GM12878 (cell line): ENCODE measurements around the gene NR2F1-AS1. TPM values are rescaled to one million over a fixed set of nuclear protein-coding genes. Genes with fewer than 3 reads are reported as not detected.

Experiments
- ATAC-seq: fragments of 200-7000 bp; cut with Tn5 transposase; 3 replicates; pipeline ENCODE4 v1.9.1; 2020; ENCODE audit warnings: mild to moderate bottlenecking, moderate library complexity
- BruUV-seq: library from RNA; stranded (reverse); fragments of 400-500 nt; replicated peaks from 2 replicates; lab custom pipeline; 2021; lab: Mats Ljungman, UMichigan
- CTCF ChIA-PET: fragments of 300-600 bp; sonication (Branson Sonifier 250); formaldehyde crosslinking; extraction: SDS; loops from one replicate; lab custom pipeline; 2021; ENCODE audit warnings: inconsistent platforms; lab: Yijun Ruan, JAX
- POLR2A ChIA-PET: fragments of 350-600 bp; formaldehyde crosslinking; extraction: SDS; loops from one replicate; lab custom pipeline; 2021; ENCODE audit warnings: inconsistent platforms; lab: Charles Lee
- RAD21 ChIA-PET: fragments of 300-600 bp; sonication (Branson Sonifier 250); formaldehyde crosslinking; loops from one replicate; lab custom pipeline; 2023; ENCODE audit warnings: antibody characterized with exemption; ENCODE audit not compliant: unreplicated experiment; lab: Charles Lee
- SMC1A ChIA-PET: fragments of 300-600 bp; sonication (Branson Sonifier 250); formaldehyde crosslinking; loops from one replicate; lab custom pipeline; 2023; ENCODE audit not compliant: unreplicated experiment, uncharacterized antibody; lab: Charles Lee
- DNase-seq: peaks from one replicate; pipeline ENCODE4 v3.0.0-alpha.2; 2011; ENCODE audit warnings: low read depth, low spot score
- FAIRE-seq: peaks from 3 replicates; lab custom pipeline; 2011; peaks lifted over from hg19 to GRCh38; lab: Jason Lieb, UNC
- H2AFZ ChIP-seq: 2 replicates; pipeline ENCODE4 v1.6.0; 2011; ENCODE audit warnings: low read depth, low read length, control low read depth; ENCODE audit not compliant: control insufficient read depth
- H3K27ac ChIP-seq: 2 replicates; pipeline ENCODE4 v1.5.1; 2011; ENCODE audit warnings: control low read depth; ENCODE audit not compliant: control insufficient read depth, insufficient read depth
- H3K27me3 ChIP-seq, 2 experiments: replicated peaks in 1 of 2; 2 replicates each; pipeline versions ENCODE4 v1.6.0 to v1.6.1; 2011; ENCODE audit warnings: low read length in 1 of 2; ENCODE audit not compliant: control insufficient read depth in 2 of 2, insufficient read depth in 2 of 2
- H3K36me3 ChIP-seq, 2 experiments: 2 replicates each; pipeline ENCODE4 v1.5.1; 2011; ENCODE audit warnings: low read length in 1 of 2; ENCODE audit not compliant: control insufficient read depth in 2 of 2, insufficient read depth in 2 of 2
- H3K4me1 ChIP-seq: 2 replicates; pipeline ENCODE4 v1.6.1; 2011; ENCODE audit warnings: mild to moderate bottlenecking, low read length, moderate library complexity, mixed read lengths; ENCODE audit not compliant: control insufficient read depth, insufficient read depth
- H3K4me2 ChIP-seq: 2 replicates; pipeline ENCODE4 v1.6.0; 2011; ENCODE audit warnings: control low read depth; ENCODE audit not compliant: control insufficient read depth, insufficient read depth
- H3K4me3 ChIP-seq: fragments of 200-600 bp; sonication (generic); 2 replicates; pipeline ENCODE4 v1.5.1; 2016
- H3K79me2 ChIP-seq: 2 replicates; pipeline ENCODE4 v1.6.0; 2011; ENCODE audit warnings: low read length; ENCODE audit not compliant: control insufficient read depth, insufficient read depth
- H3K9ac ChIP-seq: 2 replicates; pipeline ENCODE4 v1.8.0; 2011; ENCODE audit warnings: low read length, control low read depth, mixed read lengths; ENCODE audit not compliant: control insufficient read depth, insufficient read depth
- H3K9me3 ChIP-seq: replicated peaks from 3 replicates; pipeline ENCODE4 v1.5.1; 2011; ENCODE audit warnings: mild to moderate bottlenecking, low read length; ENCODE audit not compliant: control insufficient read depth, insufficient read depth
- H4K20me1 ChIP-seq: 2 replicates; pipeline ENCODE4 v1.6.0; 2011; ENCODE audit not compliant: control insufficient read depth, insufficient read depth
- CBFB ChIP-seq: IDR thresholded peaks from 2 replicates; pipeline ENCODE4 v1.6.1; 2016; ENCODE audit warnings: antibody characterized with exemption, low read depth
- in situ Hi-C: fragments of 300-500 bp; cut with MboI; formaldehyde crosslinking; loops from 9 replicates; pipeline ENCODE4 v1.14.3; 2018; ENCODE audit warnings: mixed read lengths
- intact Hi-C: fragments of 100-400 bp; cut with micrococcal nuclease; formaldehyde crosslinking; loops from one replicate; pipeline ENCODE4 v1.14.2; 2022; ENCODE audit not compliant: unreplicated experiment
- polyA plus RNA-seq, 11 experiments: library from polyadenylated mRNA; depleted of rRNA in 4 of 11; unstranded in 6 of 11; stranded (reverse) in 5 of 11; fragments of >200 nt; fragmentation: Nextera tagmentation in 4 of 11; fragmentation: Illumina TruSeq in 1 of 11; extraction: Ambion mirVana in 4 of 11; extraction: Trizol in 1 of 11; gene quantifications; 1 replicate in 1 of 11; 2 replicates in 10 of 11; pipeline versions ENCODE4 v1.2.1 to v1.2.3, GENCODE V29; 2011 to 2016; ENCODE audit warnings: inconsistent platforms in 2 of 11, missing spikeins in 2 of 11, low read depth in 1 of 11
- total RNA-seq, 4 experiments: library from RNA; depleted of rRNA in 3 of 4; stranded (reverse); fragments of >200 nt in 3 of 4; fragmentation: Illumina TruSeq in 1 of 4; extraction: Trizol in 1 of 4; gene quantifications; 2 replicates each; pipeline versions ENCODE4 v1.2.1 to v1.2.3, GENCODE V29; 2013 to 2021
- TF ChIP-seq, protein P1 (sequence below): fragments of 450-650 bp; IDR thresholded peaks from 2 replicates; pipeline ENCODE4 v1.6.1; 2016; ENCODE audit warnings: mild to moderate bottlenecking, moderate library complexity, borderline replicate concordance

NR2F1-AS1 gene
- total and polyA plus RNA-seq, 10 of the 15 experiments (the other 5 are each of a cell fraction or from before 2014, with no cell fraction given) = 0.11 to 0.85 (median 0.27) TPM

- Histone ChIP-seq H2AFZ (no peak overlapping the region), H3K36me3 (no peaks in the 10 kb centered on the region), H3K9ac (no peak overlapping the region), H4K20me1 (no peaks in the 10 kb centered on the region), H3K4me2 (no peak overlapping the region), H3K4me1 (0 out of 2 replicates have a peak, but pooled peaks cover 3% of the 10 kb centered on the region), H3K4me3 (no peak overlapping the region), H3K9me3 (no peaks in the 10 kb centered on the region), H3K27me3 (peaks cover 3 to 39% of the 10 kb centered on the region in 2 experiments)
- FAIRE-seq = no peak
- intact Hi-C loops (loop anchor here (5.0 kb wide), 1 partner anchor 306 kb away; no protein-coding TSS in a partner anchor), in situ Hi-C loops (no loop called here)
- ChIA-PET RAD21 (interaction anchor here (1.9 kb wide), 2 partner anchors 197 to 199 kb away, joined by 6 to 10 read pairs; no protein-coding TSS in a partner anchor), POLR2A (no interaction called here), SMC1A (interaction anchor here (0.9 to 3.3 kb wide), 9 partner anchors 11 to 203 kb away, joined by 3 to 55 read pairs (median 4); no protein-coding TSS in a partner anchor)
- BruUV-seq = no TSS peak
- no peak for DNase-seq
- TF ChIP-seq, protein P1, sequence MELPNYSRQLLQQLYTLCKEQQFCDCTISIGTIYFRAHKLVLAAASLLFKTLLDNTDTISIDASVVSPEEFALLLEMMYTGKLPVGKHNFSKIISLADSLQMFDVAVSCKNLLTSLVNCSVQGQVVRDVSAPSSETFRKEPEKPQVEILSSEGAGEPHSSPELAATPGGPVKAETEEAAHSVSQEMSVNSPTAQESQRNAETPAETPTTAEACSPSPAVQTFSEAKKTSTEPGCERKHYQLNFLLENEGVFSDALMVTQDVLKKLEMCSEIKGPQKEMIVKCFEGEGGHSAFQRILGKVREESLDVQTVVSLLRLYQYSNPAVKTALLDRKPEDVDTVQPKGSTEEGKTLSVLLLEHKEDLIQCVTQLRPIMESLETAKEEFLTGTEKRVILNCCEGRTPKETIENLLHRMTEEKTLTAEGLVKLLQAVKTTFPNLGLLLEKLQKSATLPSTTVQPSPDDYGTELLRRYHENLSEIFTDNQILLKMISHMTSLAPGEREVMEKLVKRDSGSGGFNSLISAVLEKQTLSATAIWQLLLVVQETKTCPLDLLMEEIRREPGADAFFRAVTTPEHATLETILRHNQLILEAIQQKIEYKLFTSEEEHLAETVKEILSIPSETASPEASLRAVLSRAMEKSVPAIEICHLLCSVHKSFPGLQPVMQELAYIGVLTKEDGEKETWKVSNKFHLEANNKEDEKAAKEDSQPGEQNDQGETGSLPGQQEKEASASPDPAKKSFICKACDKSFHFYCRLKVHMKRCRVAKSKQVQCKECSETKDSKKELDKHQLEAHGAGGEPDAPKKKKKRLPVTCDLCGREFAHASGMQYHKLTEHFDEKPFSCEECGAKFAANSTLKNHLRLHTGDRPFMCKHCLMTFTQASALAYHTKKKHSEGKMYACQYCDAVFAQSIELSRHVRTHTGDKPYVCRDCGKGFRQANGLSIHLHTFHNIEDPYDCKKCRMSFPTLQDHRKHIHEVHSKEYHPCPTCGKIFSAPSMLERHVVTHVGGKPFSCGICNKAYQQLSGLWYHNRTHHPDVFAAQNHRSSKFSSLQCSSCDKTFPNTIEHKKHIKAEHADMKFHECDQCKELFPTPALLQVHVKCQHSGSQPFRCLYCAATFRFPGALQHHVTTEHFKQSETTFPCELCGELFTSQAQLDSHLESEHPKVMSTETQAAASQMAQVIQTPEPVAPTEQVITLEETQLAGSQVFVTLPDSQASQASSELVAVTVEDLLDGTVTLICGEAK = no peak
- TF ChIP-seq CBFB = no peak
- TF ChIP-seq, all 136 proteins: peak for 0
- H3K27ac ChIP-seq = no peak overlapping the region
- no peaks in the 10 kb centered on the region for H3K79me2 ChIP-seq
- CTCF ChIA-PET = interaction anchor here (1.0 to 3.6 kb wide), 10 partner anchors 13 to 1131 kb away, joined by 3 to 95 read pairs (median 6); partner anchors contain the start of gene NR2F1-AS1
- no peak for ATAC-seq
Measured at GRCh38 chr5:93606382-93606752, 25.3 kb upstream of the NR2F1-AS1 start.
